Kidney (tissue), 14 donors: ENCODE results near the gene SLC22A23. TPM values are rescaled to one million over a fixed set of nuclear protein-coding genes. Genes with fewer than 3 reads are reported as not detected.

ENCODE experiments used
- DNase-seq, 5 donors: peaks; one replicate each; pipeline ENCODE4 v3.0.0-alpha.2; 2013 to 2020
- FAIRE-seq: peaks from 2 replicates; lab custom pipeline; 2012; peaks lifted over from hg19 to GRCh38; lab: Jason Lieb, UNC
- H3K27ac ChIP-seq, 2 donors: one replicate each; pipeline ENCODE4 v1.7.0; 2013; ENCODE audit warnings: low read depth in 2 of 2, low read length in 2 of 2, inconsistent platforms in 1 of 2
- H3K27me3 ChIP-seq: one replicate; pipeline ENCODE4 v1.7.1; 2013; ENCODE audit warnings: low read length, inconsistent platforms; ENCODE audit not compliant: control insufficient read depth, insufficient read depth
- H3K36me3 ChIP-seq, 3 donors: one replicate each; pipeline versions ENCODE4 v1.7.0 to v1.7.1; 2013; ENCODE audit warnings: low read length in 3 of 3, control low read depth in 1 of 3, inconsistent platforms in 1 of 3; ENCODE audit not compliant: insufficient read depth in 3 of 3, control insufficient read depth in 2 of 3
- H3K4me1 ChIP-seq, 3 donors: one replicate each; pipeline versions ENCODE4 v1.7.0 to v1.7.1; 2013; ENCODE audit warnings: low read length in 3 of 3, inconsistent platforms in 1 of 3, low read depth in 1 of 3; ENCODE audit not compliant: control insufficient read depth in 2 of 3, insufficient read depth in 2 of 3
- H3K4me3 ChIP-seq, 3 donors: one replicate each; pipeline versions ENCODE4 v1.7.0 to v1.8.1; 2013; ENCODE audit warnings: low read length in 3 of 3, control low read depth in 1 of 3, inconsistent platforms in 1 of 3
- H3K9ac ChIP-seq, 3 donors: one replicate each; pipeline versions ENCODE4 v1.7.0 to v1.7.1; 2013; ENCODE audit warnings: low read length in 3 of 3, control low read depth in 1 of 3, inconsistent platforms in 1 of 3
- H3K9me3 ChIP-seq, 3 donors: one replicate each; pipeline versions ENCODE4 v1.7.0 to v1.7.1; 2013; ENCODE audit warnings: low read length in 3 of 3, control low read depth in 1 of 3, inconsistent platforms in 1 of 3; ENCODE audit not compliant: control insufficient read depth in 2 of 3, insufficient read depth in 1 of 3
- intact Hi-C: fragments of 100-400 bp; cut with DNase I; formaldehyde crosslinking; loops from one replicate; pipeline ENCODE4 v1.11.1; 2022
- polyA plus RNA-seq: library from polyadenylated mRNA; stranded (reverse); fragments of 350-450 nt; fragmentation: Illumina TruSeq; extraction: RNeasy Lipid Tissue Mini Kit (QIAGEN cat#74804); gene quantifications from one replicate; pipeline ENCODE4 v1.2.3, GENCODE V29; 2014; ENCODE audit warnings: low read depth, low replicate concordance; ENCODE audit not compliant: insufficient read depth
- total RNA-seq: library from RNA; stranded (reverse); fragmentation: NEBNext Ultra II Directional; extraction: Animal tissue kit (Norgen Biotek cat#: 25700); gene quantifications from one replicate; pipeline ENCODE4 v1.2.1, GENCODE V29; 2021
- TF ChIP-seq, protein P1 (sequence below): IDR thresholded peaks from 3 replicates; pipeline ENCODE4 v1.5.1; 2012; ENCODE audit warnings: mild to moderate bottlenecking, moderate library complexity, borderline replicate concordance; ENCODE audit not compliant: insufficient read depth; ENCODE audit errors: extremely low read depth
- donor health status: control.
- donor health status: control.
- donor health status: control.
- donor health status: control.
- donor health status: control.
- donor health status: DM: yes; HTN: yes; CAD: no.
- donor health status: Normal renal cell carcinoma (clear cell type).

SLC22A23 gene
- total and polyA plus RNA-seq, 2 donors from 2014 or later = 5.3 to 5.7 TPM

- H3K9me3 ChIP-seq = no peaks in the 10 kb centered on the region
- no peak for FAIRE-seq
- intact Hi-C loops = no loop called here
- TF ChIP-seq, protein P1, sequence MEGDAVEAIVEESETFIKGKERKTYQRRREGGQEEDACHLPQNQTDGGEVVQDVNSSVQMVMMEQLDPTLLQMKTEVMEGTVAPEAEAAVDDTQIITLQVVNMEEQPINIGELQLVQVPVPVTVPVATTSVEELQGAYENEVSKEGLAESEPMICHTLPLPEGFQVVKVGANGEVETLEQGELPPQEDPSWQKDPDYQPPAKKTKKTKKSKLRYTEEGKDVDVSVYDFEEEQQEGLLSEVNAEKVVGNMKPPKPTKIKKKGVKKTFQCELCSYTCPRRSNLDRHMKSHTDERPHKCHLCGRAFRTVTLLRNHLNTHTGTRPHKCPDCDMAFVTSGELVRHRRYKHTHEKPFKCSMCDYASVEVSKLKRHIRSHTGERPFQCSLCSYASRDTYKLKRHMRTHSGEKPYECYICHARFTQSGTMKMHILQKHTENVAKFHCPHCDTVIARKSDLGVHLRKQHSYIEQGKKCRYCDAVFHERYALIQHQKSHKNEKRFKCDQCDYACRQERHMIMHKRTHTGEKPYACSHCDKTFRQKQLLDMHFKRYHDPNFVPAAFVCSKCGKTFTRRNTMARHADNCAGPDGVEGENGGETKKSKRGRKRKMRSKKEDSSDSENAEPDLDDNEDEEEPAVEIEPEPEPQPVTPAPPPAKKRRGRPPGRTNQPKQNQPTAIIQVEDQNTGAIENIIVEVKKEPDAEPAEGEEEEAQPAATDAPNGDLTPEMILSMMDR = no peak
- no peak overlapping the region for H3K27ac ChIP-seq
- DNase-seq = peak in 3 of 5 donors; percentile 24 to 66 (median 42)
- H3K27me3 ChIP-seq = no peaks in the 10 kb centered on the region
- peaks cover 4 to 16% (median 15%) of the 10 kb centered on the region in 3 donors for H3K4me1 ChIP-seq
- H3K9ac ChIP-seq = no peak overlapping the region
- no peak overlapping the region for H3K4me3 ChIP-seq
- H3K36me3 ChIP-seq = no peaks in the 10 kb centered on the region
Observed at GRCh38 chr6:3426927-3427686, 29.7 kb downstream of the SLC22A23 start.

GRCh38 chr6:3426091-3426926, 30.5 kb downstream of the SLC22A23 start:
- H3K4me1 ChIP-seq = peaks cover 4 to 16% (median 15%) of the 10 kb centered on the region in 3 donors
- H3K9me3 ChIP-seq = no peaks in the 10 kb centered on the region
- FAIRE-seq = no peak
- H3K4me3 ChIP-seq = no peak overlapping the region
- DNase-seq = peak in 1 of 5 donors; percentile 7
- no peak overlapping the region for H3K27ac ChIP-seq
- H3K36me3 ChIP-seq = no peaks in the 10 kb centered on the region
- intact Hi-C loops = no loop called here
- TF ChIP-seq, protein P1 = no peak
- H3K27me3 ChIP-seq = no peaks in the 10 kb centered on the region
- no peak overlapping the region for H3K9ac ChIP-seq

DNA sequence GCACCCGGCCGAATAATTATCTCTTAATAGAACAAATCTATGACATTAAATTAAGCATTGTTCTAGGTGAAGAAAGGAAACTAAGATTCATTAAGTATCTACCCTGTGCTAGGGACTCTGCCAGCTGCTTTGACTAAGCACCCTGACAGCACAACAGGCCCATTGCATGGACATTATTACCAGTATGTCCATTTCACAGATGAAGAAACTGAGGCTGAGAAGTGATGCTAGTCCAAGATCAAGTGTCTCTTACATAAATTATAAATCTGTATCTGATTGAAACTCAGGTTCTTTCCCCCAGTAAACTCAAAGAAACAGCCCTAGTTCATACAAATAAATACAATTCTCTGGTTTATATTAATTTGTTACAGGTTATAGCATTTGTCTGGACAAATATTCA, 31.3 kb downstream of the SLC22A23 start:
- Histone ChIP-seq H3K36me3 (no peaks in the 10 kb centered on the region), H3K27ac (no peak overlapping the region), H3K9me3 (no peaks in the 10 kb centered on the region), H3K27me3 (no peaks in the 10 kb centered on the region), H3K9ac (no peak overlapping the region), H3K4me1 (peaks cover 4 to 16% (median 15%) of the 10 kb centered on the region in 3 donors), H3K4me3 (no peak overlapping the region)
- FAIRE-seq = no peak
- TF ChIP-seq, protein P1 = no peak
- DNase-seq = peak in 1 of 5 donors; percentile 4
- intact Hi-C loops = no loop called here
